NB4 (cell line): ENCODE measurements around the gene GPR35.

Experiments
- CTCF ChIP-seq: IDR thresholded peaks from one replicate; pipeline ENCODE4 v1.5.1; 2012; ENCODE audit warnings: low read depth, low read length
- MYC ChIP-seq: IDR thresholded peaks from 2 replicates; pipeline ENCODE4 v1.6.1; 2011; ENCODE audit warnings: low read depth, low read length
- POLR2A ChIP-seq: IDR thresholded peaks from 2 replicates; pipeline ENCODE4 v1.6.1; 2011; ENCODE audit warnings: mild to moderate bottlenecking; ENCODE audit not compliant: insufficient read length; ENCODE audit errors: extremely low read depth

DNA sequence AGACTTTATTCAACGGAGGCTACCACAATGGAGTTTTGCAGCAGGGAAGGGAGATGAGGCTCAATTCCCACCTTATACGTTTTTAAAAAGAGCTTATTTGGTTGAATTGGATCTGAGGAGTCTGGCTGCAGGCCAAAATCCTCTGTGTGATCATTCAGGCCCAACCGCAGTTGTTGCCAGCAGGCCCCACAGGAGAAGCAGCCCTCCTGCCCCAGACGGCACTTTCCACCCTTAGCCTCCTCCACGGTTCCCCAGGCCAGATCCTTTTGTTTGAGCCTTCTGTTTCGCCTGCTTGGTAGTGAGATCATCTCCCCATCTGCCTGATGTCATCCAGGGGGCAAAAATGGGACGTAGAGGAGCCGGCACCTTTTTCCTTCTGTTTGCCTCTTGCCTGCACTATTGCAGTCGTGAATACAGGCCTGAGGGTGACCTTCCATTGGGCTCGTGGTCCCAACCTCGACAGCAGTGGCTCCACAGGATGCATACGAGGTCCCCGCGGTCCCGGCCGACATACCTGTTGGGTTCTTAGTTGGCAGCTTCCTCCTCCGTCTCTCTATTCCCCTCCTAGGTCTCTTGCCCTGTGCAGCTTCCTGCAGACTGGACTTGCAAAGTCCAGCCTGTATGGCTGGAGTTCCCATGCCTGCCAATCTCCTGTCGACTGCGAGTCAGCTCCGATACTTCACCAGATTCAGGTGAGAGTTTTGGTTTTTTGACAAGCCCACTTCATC lies 9.3 kb upstream of the GPR35 start:
- TF ChIP-seq CTCF (no peak), POLR2A (no peak), MYC (no peak)
